ENCODE results near the gene DOK3.

Gene DOK3

GRCh38 chr5:177455036-177455660, 54.5 kb downstream of the DOK3 start:
- H3K27ac ChIP-seq, result peak overlapping the region; percentile 84
- peak; percentile 84 for DNase-seq (ENCODE audit: low spot score)
- TF ChIP-seq CTCF (conservative IDR thresholded peaks at IDR 0.05; ENCODE audit: low read depth), result peak; percentile 78
- POLR2A ChIA-PET (ENCODE audit: low non-redundant PET), result interaction anchor here (1.9 to 2.5 kb wide), 2 partner anchors 29 to 51 kb away, joined by 7 to 20 read pairs; partner anchors contain the start of gene GRK6
- CTCF ChIA-PET, result interaction anchor here (0.6 to 11.5 kb wide), 32 partner anchors 8 to 684 kb away, joined by 3 to 210 read pairs (median 5); partner anchors contain the start of genes GRK6, MXD3, PFN3 and RGS14

- TF ChIP-seq CTCF (conservative IDR thresholded peaks at IDR 0.05; ENCODE audit: low read depth), result peak; percentile 96
- DNase-seq (ENCODE audit: low spot score), result peak; percentile 100
- ChIA-PET POLR2A (ENCODE audit: low non-redundant PET) (interaction anchor here (1.9 to 2.5 kb wide), 2 partner anchors 29 to 51 kb away, joined by 7 to 20 read pairs; partner anchors contain the start of gene GRK6), CTCF (interaction anchor here (0.6 to 11.5 kb wide), 27 partner anchors 9 to 744 kb away, joined by 3 to 210 read pairs (median 5); partner anchors contain the start of genes MXD3, PFN3 and RGS14)
- H3K27ac ChIP-seq, result peak overlapping the region; percentile 84
Observed at GRCh38 chr5:177454397-177455035, 55.1 kb downstream of the DOK3 start.

- CTCF ChIA-PET, result interaction anchor here (0.6 to 11.5 kb wide), 17 partner anchors 9 to 743 kb away, joined by 3 to 210 read pairs (median 5); partner anchors contain the start of genes MXD3, PFN3 and RGS14
Observed at GRCh38 chr5:177453852-177454396, 55.7 kb downstream of the DOK3 start.

GRCh38 chr5:177452688-177453638, 56.7 kb downstream of the DOK3 start:
- TF ChIP-seq CTCF (conservative IDR thresholded peaks at IDR 0.05; ENCODE audit: low read depth), result no peak
- ChIA-PET CTCF (interaction anchor here (0.8 to 11.5 kb wide), 8 partner anchors 8 to 341 kb away, joined by 3 to 210 read pairs (median 6); partner anchors contain the start of gene PFN3), POLR2A (ENCODE audit: low non-redundant PET) (interaction anchor here (0.8 kb wide), 1 partner anchor 50 kb away, joined by 4 read pairs; no protein-coding TSS in a partner anchor)
- DNase-seq (ENCODE audit: low spot score), result no peak
- H3K27ac ChIP-seq, result peak overlapping the region; percentile 84; the same call in 1 of the 2 replicates

More at GRCh38 chr5:177453852-177454396, 55.7 kb downstream of the DOK3 start:
- no peak for TF ChIP-seq CTCF (conservative IDR thresholded peaks at IDR 0.05; ENCODE audit: low read depth)
- POLR2A ChIA-PET (ENCODE audit: low non-redundant PET), result interaction anchor here (1.9 to 2.5 kb wide), 2 partner anchors 28 to 50 kb away, joined by 7 to 20 read pairs; partner anchors contain the start of gene GRK6
- peak overlapping the region; percentile 84 for H3K27ac ChIP-seq
- DNase-seq (ENCODE audit: low spot score), result no peak
